ENCODE data around the gene FAM177A1. TPM values are rescaled to one million over a fixed set of nuclear protein-coding genes. Genes with fewer than 3 reads are reported as not detected.

The FAM177A1 gene
- total and polyA plus RNA-seq, 2 of the 13 experiments (the other 11 are each of a cell fraction or from before 2014, with no cell fraction given), result 72.9 to 119 TPM

DNA sequence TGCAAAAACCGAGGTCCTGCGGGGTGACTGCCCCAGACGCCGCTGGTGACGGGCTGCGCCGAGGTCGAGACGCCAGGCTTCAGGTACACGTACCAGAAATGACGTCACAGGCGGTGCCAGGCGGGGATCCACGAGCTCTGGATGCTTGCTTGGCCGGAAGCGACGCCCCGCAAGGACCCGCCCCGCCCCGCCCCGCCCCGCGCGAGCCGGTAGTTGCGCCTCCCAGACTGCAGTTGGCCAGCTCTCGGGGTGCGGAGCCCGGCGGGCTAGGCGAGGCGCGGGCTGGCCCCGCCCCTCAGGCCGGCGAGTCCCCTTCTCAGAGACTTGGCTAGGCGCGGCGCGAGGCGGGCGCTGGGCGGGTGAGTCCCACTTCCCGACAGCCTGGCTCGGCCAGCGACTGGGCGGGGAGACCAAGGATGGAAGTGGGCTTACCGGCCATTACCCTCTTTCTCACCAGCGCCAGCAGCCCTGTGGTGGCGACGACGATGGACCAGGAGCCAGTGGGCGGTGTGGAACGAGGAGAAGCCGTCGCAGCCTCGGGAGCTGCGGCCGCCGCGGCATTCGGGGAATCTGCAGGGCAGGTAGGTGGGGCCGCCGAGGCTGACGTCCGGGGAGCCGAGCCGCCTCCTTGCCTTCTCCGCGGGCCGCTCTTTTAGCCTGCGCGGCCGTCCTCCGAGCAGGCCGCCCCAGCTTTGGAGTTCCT is at the start of gene FAM177A1 (continued):
- TF ChIP-seq, protein P1, sequence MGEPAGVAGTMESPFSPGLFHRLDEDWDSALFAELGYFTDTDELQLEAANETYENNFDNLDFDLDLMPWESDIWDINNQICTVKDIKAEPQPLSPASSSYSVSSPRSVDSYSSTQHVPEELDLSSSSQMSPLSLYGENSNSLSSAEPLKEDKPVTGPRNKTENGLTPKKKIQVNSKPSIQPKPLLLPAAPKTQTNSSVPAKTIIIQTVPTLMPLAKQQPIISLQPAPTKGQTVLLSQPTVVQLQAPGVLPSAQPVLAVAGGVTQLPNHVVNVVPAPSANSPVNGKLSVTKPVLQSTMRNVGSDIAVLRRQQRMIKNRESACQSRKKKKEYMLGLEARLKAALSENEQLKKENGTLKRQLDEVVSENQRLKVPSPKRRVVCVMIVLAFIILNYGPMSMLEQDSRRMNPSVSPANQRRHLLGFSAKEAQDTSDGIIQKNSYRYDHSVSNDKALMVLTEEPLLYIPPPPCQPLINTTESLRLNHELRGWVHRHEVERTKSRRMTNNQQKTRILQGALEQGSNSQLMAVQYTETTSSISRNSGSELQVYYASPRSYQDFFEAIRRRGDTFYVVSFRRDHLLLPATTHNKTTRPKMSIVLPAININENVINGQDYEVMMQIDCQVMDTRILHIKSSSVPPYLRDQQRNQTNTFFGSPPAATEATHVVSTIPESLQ (CRISPR knock-in tag; conservative IDR thresholded peaks at IDR 0.05), result no peak; the same call in 1 of the 2 replicates
- TF ChIP-seq NFIC (IDR thresholded peaks at IDR 0.05; ENCODE audit: low read length) (no peak), ZKSCAN8 (CRISPR knock-in tag; IDR thresholded peaks at IDR 0.05; ENCODE audit: borderline replicate concordance) (peak; percentile 78; the same call in 1 of the 2 replicates), RBAK (CRISPR knock-in tag; IDR thresholded peaks at IDR 0.05) (0 out of 2 replicates have a peak, but pooled peaks have one; percentile 64), FLYWCH1 (CRISPR knock-in tag; IDR thresholded peaks at IDR 0.05) (peak; percentile 49; the same call in 1 of the 2 replicates), ZNF3 (CRISPR knock-in tag; IDR thresholded peaks at IDR 0.05) (no peak), NCOA5 (CRISPR knock-in tag; IDR thresholded peaks at IDR 0.05) (peak; percentile 32; the same call in 1 of the 2 replicates), FOSL1 (CRISPR knock-in tag; IDR thresholded peaks at IDR 0.05; ENCODE audit: borderline replicate concordance) (no peak; the same call in 1 of the 2 replicates), TEAD2 (CRISPR knock-in tag; IDR thresholded peaks at IDR 0.05) (peak; percentile 68; the same call in 1 of the 2 replicates), MAF1 (CRISPR knock-in tag; IDR thresholded peaks at IDR 0.05; ENCODE audit: borderline replicate concordance) (peak; percentile 93), FOXO1 (CRISPR knock-in tag; IDR thresholded peaks at IDR 0.05) (peak; percentile 39; the same call in 1 of the 2 replicates)
- TF ChIP-seq, protein P2, sequence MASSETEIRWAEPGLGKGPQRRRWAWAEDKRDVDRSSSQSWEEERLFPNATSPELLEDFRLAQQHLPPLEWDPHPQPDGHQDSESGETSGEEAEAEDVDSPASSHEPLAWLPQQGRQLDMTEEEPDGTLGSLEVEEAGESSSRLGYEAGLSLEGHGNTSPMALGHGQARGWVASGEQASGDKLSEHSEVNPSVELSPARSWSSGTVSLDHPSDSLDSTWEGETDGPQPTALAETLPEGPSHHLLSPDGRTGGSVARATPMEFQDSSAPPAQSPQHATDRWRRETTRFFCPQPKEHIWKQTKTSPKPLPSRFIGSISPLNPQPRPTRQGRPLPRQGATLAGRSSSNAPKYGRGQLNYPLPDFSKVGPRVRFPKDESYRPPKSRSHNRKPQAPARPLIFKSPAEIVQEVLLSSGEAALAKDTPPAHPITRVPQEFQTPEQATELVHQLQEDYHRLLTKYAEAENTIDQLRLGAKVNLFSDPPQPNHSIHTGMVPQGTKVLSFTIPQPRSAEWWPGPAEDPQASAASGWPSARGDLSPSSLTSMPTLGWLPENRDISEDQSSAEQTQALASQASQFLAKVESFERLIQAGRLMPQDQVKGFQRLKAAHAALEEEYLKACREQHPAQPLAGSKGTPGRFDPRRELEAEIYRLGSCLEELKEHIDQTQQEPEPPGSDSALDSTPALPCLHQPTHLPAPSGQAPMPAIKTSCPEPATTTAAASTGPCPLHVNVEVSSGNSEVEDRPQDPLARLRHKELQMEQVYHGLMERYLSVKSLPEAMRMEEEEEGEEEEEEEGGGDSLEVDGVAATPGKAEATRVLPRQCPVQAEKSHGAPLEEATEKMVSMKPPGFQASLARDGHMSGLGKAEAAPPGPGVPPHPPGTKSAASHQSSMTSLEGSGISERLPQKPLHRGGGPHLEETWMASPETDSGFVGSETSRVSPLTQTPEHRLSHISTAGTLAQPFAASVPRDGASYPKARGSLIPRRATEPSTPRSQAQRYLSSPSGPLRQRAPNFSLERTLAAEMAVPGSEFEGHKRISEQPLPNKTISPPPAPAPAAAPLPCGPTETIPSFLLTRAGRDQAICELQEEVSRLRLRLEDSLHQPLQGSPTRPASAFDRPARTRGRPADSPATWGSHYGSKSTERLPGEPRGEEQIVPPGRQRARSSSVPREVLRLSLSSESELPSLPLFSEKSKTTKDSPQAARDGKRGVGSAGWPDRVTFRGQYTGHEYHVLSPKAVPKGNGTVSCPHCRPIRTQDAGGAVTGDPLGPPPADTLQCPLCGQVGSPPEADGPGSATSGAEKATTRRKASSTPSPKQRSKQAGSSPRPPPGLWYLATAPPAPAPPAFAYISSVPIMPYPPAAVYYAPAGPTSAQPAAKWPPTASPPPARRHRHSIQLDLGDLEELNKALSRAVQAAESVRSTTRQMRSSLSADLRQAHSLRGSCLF (CRISPR knock-in tag; IDR thresholded peaks at IDR 0.05; ENCODE audit: borderline replicate concordance), result peak; percentile 60
- TF ChIP-seq, protein P3, sequence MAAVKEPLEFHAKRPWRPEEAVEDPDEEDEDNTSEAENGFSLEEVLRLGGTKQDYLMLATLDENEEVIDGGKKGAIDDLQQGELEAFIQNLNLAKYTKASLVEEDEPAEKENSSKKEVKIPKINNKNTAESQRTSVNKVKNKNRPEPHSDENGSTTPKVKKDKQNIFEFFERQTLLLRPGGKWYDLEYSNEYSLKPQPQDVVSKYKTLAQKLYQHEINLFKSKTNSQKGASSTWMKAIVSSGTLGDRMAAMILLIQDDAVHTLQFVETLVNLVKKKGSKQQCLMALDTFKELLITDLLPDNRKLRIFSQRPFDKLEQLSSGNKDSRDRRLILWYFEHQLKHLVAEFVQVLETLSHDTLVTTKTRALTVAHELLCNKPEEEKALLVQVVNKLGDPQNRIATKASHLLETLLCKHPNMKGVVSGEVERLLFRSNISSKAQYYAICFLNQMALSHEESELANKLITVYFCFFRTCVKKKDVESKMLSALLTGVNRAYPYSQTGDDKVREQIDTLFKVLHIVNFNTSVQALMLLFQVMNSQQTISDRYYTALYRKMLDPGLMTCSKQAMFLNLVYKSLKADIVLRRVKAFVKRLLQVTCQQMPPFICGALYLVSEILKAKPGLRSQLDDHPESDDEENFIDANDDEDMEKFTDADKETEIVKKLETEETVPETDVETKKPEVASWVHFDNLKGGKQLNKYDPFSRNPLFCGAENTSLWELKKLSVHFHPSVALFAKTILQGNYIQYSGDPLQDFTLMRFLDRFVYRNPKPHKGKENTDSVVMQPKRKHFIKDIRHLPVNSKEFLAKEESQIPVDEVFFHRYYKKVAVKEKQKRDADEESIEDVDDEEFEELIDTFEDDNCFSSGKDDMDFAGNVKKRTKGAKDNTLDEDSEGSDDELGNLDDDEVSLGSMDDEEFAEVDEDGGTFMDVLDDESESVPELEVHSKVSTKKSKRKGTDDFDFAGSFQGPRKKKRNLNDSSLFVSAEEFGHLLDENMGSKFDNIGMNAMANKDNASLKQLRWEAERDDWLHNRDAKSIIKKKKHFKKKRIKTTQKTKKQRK (IDR thresholded peaks at IDR 0.05; ENCODE audit: low read length), result no peak
- TF ChIP-seq, protein P4, sequence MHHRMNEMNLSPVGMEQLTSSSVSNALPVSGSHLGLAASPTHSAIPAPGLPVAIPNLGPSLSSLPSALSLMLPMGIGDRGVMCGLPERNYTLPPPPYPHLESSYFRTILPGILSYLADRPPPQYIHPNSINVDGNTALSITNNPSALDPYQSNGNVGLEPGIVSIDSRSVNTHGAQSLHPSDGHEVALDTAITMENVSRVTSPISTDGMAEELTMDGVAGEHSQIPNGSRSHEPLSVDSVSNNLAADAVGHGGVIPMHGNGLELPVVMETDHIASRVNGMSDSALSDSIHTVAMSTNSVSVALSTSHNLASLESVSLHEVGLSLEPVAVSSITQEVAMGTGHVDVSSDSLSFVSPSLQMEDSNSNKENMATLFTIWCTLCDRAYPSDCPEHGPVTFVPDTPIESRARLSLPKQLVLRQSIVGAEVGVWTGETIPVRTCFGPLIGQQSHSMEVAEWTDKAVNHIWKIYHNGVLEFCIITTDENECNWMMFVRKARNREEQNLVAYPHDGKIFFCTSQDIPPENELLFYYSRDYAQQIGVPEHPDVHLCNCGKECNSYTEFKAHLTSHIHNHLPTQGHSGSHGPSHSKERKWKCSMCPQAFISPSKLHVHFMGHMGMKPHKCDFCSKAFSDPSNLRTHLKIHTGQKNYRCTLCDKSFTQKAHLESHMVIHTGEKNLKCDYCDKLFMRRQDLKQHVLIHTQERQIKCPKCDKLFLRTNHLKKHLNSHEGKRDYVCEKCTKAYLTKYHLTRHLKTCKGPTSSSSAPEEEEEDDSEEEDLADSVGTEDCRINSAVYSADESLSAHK (CRISPR knock-in tag; IDR thresholded peaks at IDR 0.05; ENCODE audit: borderline replicate concordance), result 0 out of 2 replicates have a peak, but pooled peaks have one; percentile 23
- TF ChIP-seq, protein P5, sequence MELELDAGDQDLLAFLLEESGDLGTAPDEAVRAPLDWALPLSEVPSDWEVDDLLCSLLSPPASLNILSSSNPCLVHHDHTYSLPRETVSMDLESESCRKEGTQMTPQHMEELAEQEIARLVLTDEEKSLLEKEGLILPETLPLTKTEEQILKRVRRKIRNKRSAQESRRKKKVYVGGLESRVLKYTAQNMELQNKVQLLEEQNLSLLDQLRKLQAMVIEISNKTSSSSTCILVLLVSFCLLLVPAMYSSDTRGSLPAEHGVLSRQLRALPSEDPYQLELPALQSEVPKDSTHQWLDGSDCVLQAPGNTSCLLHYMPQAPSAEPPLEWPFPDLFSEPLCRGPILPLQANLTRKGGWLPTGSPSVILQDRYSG (CRISPR knock-in tag; IDR thresholded peaks at IDR 0.05), result peak; percentile 96
